Measurements from ENCODE around the gene KCND2.

- TF ChIP-seq TAF1 (IDR thresholded peaks at IDR 0.05; ENCODE audit: low read depth) (no peak), CREB1 (IDR thresholded peaks at IDR 0.05; ENCODE audit: low read depth) (no peak), ZBTB7A (IDR thresholded peaks at IDR 0.05; ENCODE audit: low read depth) (no peak), YY1 (IDR thresholded peaks at IDR 0.05; ENCODE audit: low read depth) (no peak), RAD21 (IDR thresholded peaks at IDR 0.05; ENCODE audit: low read depth) (no peak), REST (IDR thresholded peaks at IDR 0.05; ENCODE audit: low read depth) (no peak), TCF12 (IDR thresholded peaks at IDR 0.05; ENCODE audit: low read depth) (no peak)
Measured at GRCh38 chr7:120792861-120793130, 519.8 kb downstream of the KCND2 start.
